Epithelial cell of proximal tubule (primary cell): Measurements from ENCODE around the gene NTN1. TPM values are rescaled to one million over a fixed set of nuclear protein-coding genes. Genes with fewer than 3 reads are reported as not detected.
"Not testable (repeated sequence)": the region's sequence is repeated elsewhere in the genome, so short reads cannot be mapped to it uniquely, and the experiment has no call there.

Source experiments
- DNase-seq: peaks from one replicate; pipeline ENCODE4 v3.0.0-alpha.2; 2011; ENCODE audit warnings: low read depth
- H3K4me3 ChIP-seq: 2 replicates; pipeline ENCODE4 v1.5.1; 2011; ENCODE audit warnings: low read depth, mild to moderate bottlenecking, low read length
- total RNA-seq: library from RNA; depleted of rRNA; stranded (reverse); fragments of >200 nt; gene quantifications from 2 replicates; pipeline ENCODE4 v1.2.3, GENCODE V29; 2015
- TF ChIP-seq, protein P1 (sequence below): conservative IDR thresholded peaks from 2 replicates; pipeline ENCODE4 v1.5.1; 2012; ENCODE audit warnings: low read depth, mild to moderate bottlenecking, low read length

NTN1 gene
- total RNA-seq, 1 donor from 2014 or later: 1.3 TPM

- TF ChIP-seq, protein P1, sequence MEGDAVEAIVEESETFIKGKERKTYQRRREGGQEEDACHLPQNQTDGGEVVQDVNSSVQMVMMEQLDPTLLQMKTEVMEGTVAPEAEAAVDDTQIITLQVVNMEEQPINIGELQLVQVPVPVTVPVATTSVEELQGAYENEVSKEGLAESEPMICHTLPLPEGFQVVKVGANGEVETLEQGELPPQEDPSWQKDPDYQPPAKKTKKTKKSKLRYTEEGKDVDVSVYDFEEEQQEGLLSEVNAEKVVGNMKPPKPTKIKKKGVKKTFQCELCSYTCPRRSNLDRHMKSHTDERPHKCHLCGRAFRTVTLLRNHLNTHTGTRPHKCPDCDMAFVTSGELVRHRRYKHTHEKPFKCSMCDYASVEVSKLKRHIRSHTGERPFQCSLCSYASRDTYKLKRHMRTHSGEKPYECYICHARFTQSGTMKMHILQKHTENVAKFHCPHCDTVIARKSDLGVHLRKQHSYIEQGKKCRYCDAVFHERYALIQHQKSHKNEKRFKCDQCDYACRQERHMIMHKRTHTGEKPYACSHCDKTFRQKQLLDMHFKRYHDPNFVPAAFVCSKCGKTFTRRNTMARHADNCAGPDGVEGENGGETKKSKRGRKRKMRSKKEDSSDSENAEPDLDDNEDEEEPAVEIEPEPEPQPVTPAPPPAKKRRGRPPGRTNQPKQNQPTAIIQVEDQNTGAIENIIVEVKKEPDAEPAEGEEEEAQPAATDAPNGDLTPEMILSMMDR: no peak
- no peak for DNase-seq
- no peak overlapping the region for H3K4me3 ChIP-seq
Observed at GRCh38 chr17:8986295-8986694, 35.0 kb upstream of the NTN1 start.

- not testable (repeated sequence) for DNase-seq, H3K4me3 ChIP-seq
Observed at GRCh38 chr17:8988263-8988935, 32.9 kb upstream of the NTN1 start.

DNA sequence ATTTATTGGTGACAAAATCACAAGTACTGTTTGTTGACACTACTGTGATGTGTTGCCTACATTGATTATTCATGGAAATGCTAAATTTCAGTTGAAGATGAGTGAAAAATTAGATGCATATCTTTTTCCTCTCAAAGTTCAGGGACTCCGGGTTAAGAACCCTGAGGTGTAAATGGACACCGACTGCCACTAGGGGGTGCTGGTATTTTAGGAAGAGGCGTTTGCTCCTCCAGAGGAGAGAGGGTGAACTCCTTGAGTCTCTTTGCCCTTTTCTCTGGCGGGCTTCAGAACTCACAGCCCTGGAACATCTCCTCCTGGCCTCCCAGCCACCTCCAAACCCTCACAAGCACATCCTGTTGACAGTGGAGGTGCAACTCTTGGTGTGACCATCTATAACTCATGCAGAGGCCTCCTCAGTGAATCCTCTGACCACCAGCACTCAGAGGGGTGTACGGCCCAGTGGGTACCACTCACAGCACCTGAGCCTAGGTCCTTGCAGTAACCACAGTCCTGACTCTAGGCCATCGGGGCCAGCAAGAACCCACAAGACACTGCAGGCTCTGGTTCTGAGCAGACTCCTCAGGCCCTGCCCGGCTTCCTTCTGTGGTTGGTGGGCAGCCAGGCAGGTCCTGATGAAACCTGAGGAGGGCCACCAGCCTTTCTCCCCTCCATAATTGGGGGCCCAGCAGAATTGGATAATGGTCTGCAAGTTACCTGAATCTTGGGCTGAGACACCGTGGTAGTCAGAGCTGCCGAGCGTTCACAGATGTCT is 29.6 kb upstream of the NTN1 start:
- TF ChIP-seq, protein P1: peak; percentile 84
- H3K4me3 ChIP-seq: no peak overlapping the region
- DNase-seq: peak; percentile 7

GRCh38 chr17:8994319-8994718 is 27.0 kb upstream of the NTN1 start:
- no peak for DNase-seq
- TF ChIP-seq, protein P1: peak; percentile 79

GRCh38 chr17:8995711-8996110 is 25.6 kb upstream of the NTN1 start:
- TF ChIP-seq, protein P1: no peak
- H3K4me3 ChIP-seq: no peak overlapping the region

More at GRCh38 chr17:8994319-8994718, 27.0 kb upstream of the NTN1 start:
- no peak overlapping the region for H3K4me3 ChIP-seq

GRCh38 chr17:8997994-8998628 is 23.2 kb upstream of the NTN1 start:
- no peak for DNase-seq
- TF ChIP-seq, protein P1: peak; percentile 97

More at GRCh38 chr17:8995711-8996110, 25.6 kb upstream of the NTN1 start:
- DNase-seq: no peak

GRCh38 chr17:9001559-9001958 is 19.8 kb upstream of the NTN1 start:
- DNase-seq: no peak
- TF ChIP-seq, protein P1: no peak
- no peak overlapping the region for H3K4me3 ChIP-seq

More at GRCh38 chr17:8997994-8998628, 23.2 kb upstream of the NTN1 start:
- no peak overlapping the region for H3K4me3 ChIP-seq
